WTC11 (cell line): ENCODE results near the gene ZNF91. TPM values are rescaled to one million over a fixed set of nuclear protein-coding genes. Genes with fewer than 3 reads are reported as not detected.

Source experiments
- ATAC-seq: fragments of 200-7000 bp; cut with Tn5 transposase; 2 replicates; pipeline ENCODE4 v1.10.0; 2021; ENCODE audit warnings: mild to moderate bottlenecking, moderate library complexity
- CTCF ChIA-PET: fragments of 300-600 bp; sonication (Branson Sonifier 250); formaldehyde crosslinking; loops from one replicate; lab custom pipeline; 2021; ENCODE audit warnings: antibody characterized with exemption; lab: Charles Lee
- POLR2A ChIA-PET: fragments of 350-600 bp; sonication (Branson Sonifier 250); formaldehyde crosslinking; loops from one replicate; lab custom pipeline; 2021; ENCODE audit warnings: antibody characterized with exemption; lab: Charles Lee
- DNase-seq: peaks from one replicate; pipeline ENCODE4 v3.0.0; 2021; ENCODE audit warnings: low spot score
- H3K27ac Mint-ChIP-seq: 2 replicates; pipeline ENCODE4 v1.8.0; 2021; ENCODE audit warnings: mixed read lengths
- H3K27me3 Mint-ChIP-seq: 2 replicates; pipeline ENCODE4 v1.8.0; 2021; ENCODE audit warnings: low read depth, mild to moderate bottlenecking, moderate library complexity, mixed read lengths
- H3K36me3 Mint-ChIP-seq: 2 replicates; pipeline ENCODE4 v1.8.0; 2021; ENCODE audit warnings: mixed read lengths
- H3K4me1 Mint-ChIP-seq: 2 replicates; pipeline ENCODE4 v1.8.0; 2022; ENCODE audit warnings: mixed read lengths
- H3K4me3 Mint-ChIP-seq: 2 replicates; pipeline ENCODE4 v1.8.0; 2021; ENCODE audit warnings: mild to moderate bottlenecking, moderate library complexity, mixed read lengths
- H3K9me3 Mint-ChIP-seq: 2 replicates; pipeline ENCODE4 v1.8.0; 2021; ENCODE audit warnings: mixed read lengths
- CREM ChIP-seq: sonication (generic); formaldehyde crosslinking; IDR thresholded peaks from 2 replicates; pipeline ENCODE4 v1.8.1; 2022; ENCODE audit warnings: mild to moderate bottlenecking, missing genetic modification reagents, moderate library complexity
- ERG ChIP-seq: fragments of 250-450 bp; sonication (Bioruptor Pico); IDR thresholded peaks from 2 replicates; pipeline ENCODE4 v1.8.0; 2021; ENCODE audit warnings: mild to moderate bottlenecking
- FOXP4 ChIP-seq: sonication (generic); formaldehyde crosslinking; IDR thresholded peaks from 2 replicates; pipeline ENCODE4 v1.8.0; 2022; ENCODE audit warnings: mild to moderate bottlenecking, missing genetic modification reagents
- GABPB1 ChIP-seq: sonication (generic); formaldehyde crosslinking; IDR thresholded peaks from 2 replicates; pipeline ENCODE4 v1.8.1; 2023; ENCODE audit warnings: mild to moderate bottlenecking, missing genetic modification reagents
- GRHL2 ChIP-seq: fragments of 250-450 bp; sonication (Bioruptor Pico); IDR thresholded peaks from 2 replicates; pipeline ENCODE4 v1.8.0; 2022; ENCODE audit warnings: mild to moderate bottlenecking, moderate library complexity; ENCODE audit not compliant: insufficient replicate concordance, severe bottlenecking
- HMGA2 ChIP-seq: fragments of 250-450 bp; sonication (Bioruptor Pico); IDR thresholded peaks from 2 replicates; pipeline ENCODE4 v1.4.0; 2021; ENCODE audit warnings: mild to moderate bottlenecking, moderate library complexity
- JAZF1 ChIP-seq: fragments of 250-450 bp; sonication (Bioruptor Pico); IDR thresholded peaks from 2 replicates; pipeline ENCODE4 v1.9.0; 2021; ENCODE audit warnings: moderate library complexity, mild to moderate bottlenecking, inconsistent platforms
- MAX ChIP-seq: sonication (generic); formaldehyde crosslinking; IDR thresholded peaks from 2 replicates; pipeline ENCODE4 v1.8.0; 2022; ENCODE audit warnings: mild to moderate bottlenecking, missing genetic modification reagents
- MLX ChIP-seq: sonication (generic); formaldehyde crosslinking; IDR thresholded peaks from 2 replicates; pipeline ENCODE4 v1.8.1; 2023; ENCODE audit warnings: mild to moderate bottlenecking, missing genetic modification reagents, moderate library complexity
- MYBL2 ChIP-seq: sonication (generic); formaldehyde crosslinking; IDR thresholded peaks from 2 replicates; pipeline ENCODE4 v1.8.1; 2023; ENCODE audit warnings: mild to moderate bottlenecking, moderate library complexity, missing genetic modification reagents
- NFATC4 ChIP-seq: fragments of 250-450 bp; sonication (Bioruptor Pico); IDR thresholded peaks from 2 replicates; pipeline ENCODE4 v1.9.0; 2021; ENCODE audit warnings: mild to moderate bottlenecking
- RELA ChIP-seq: sonication (generic); formaldehyde crosslinking; IDR thresholded peaks from 2 replicates; pipeline ENCODE4 v1.8.1; 2022; ENCODE audit warnings: missing genetic modification reagents, mild to moderate bottlenecking, borderline replicate concordance
- RORB ChIP-seq: fragments of 250-450 bp; sonication (Bioruptor Pico); IDR thresholded peaks from 2 replicates; pipeline ENCODE4 v1.9.0; 2021; ENCODE audit warnings: mild to moderate bottlenecking
- SOX15 ChIP-seq: fragments of 250-450 bp; sonication (Bioruptor Pico); IDR thresholded peaks from 2 replicates; pipeline ENCODE4 v1.9.0; 2021; ENCODE audit warnings: mild to moderate bottlenecking
- TEAD1 ChIP-seq: sonication (generic); formaldehyde crosslinking; IDR thresholded peaks from 2 replicates; pipeline ENCODE4 v1.8.0; 2022; ENCODE audit warnings: mild to moderate bottlenecking, missing genetic modification reagents
- TEAD4 ChIP-seq: sonication (generic); formaldehyde crosslinking; IDR thresholded peaks from 2 replicates; pipeline ENCODE4 v1.8.0; 2022; ENCODE audit warnings: mild to moderate bottlenecking, missing genetic modification reagents
- ZMAT4 ChIP-seq: fragments of 250-450 bp; sonication (Bioruptor Pico); IDR thresholded peaks from 2 replicates; pipeline ENCODE4 v1.9.0; 2021; ENCODE audit warnings: mild to moderate bottlenecking
- ZNF121 ChIP-seq: sonication (generic); formaldehyde crosslinking; IDR thresholded peaks from 2 replicates; pipeline ENCODE4 v1.8.0; 2023; ENCODE audit warnings: missing genetic modification reagents
- ZNF263 ChIP-seq: sonication (generic); formaldehyde crosslinking; IDR thresholded peaks from 2 replicates; pipeline ENCODE4 v1.8.1; 2022; ENCODE audit warnings: low read depth, mild to moderate bottlenecking, moderate library complexity, missing genetic modification reagents
- ZNF281 ChIP-seq: sonication (generic); formaldehyde crosslinking; IDR thresholded peaks from 2 replicates; pipeline ENCODE4 v1.8.0; 2023; ENCODE audit warnings: mild to moderate bottlenecking, missing genetic modification reagents
- ZNF423 ChIP-seq: fragments of 250-450 bp; sonication (Bioruptor Pico); IDR thresholded peaks from 2 replicates; pipeline ENCODE4 v2.1.2; 2022; ENCODE audit warnings: mild to moderate bottlenecking, moderate library complexity
- total RNA-seq: library from RNA; stranded (reverse); gene quantifications from 3 replicates; pipeline ENCODE4 v1.2.3, GENCODE V29; 2021

Gene ZNF91
- total RNA-seq, 1 experiment from 2014 or later, result 40.3 TPM

- CTCF ChIA-PET, result interaction anchor here (1.6 kb wide), 1 partner anchor 13 kb away, joined by 6 read pairs; no protein-coding TSS in a partner anchor
- POLR2A ChIA-PET, result no interaction called here
- Mint-ChIP-seq H3K4me1 (peaks cover 1% of the 10 kb centered on the region), H3K36me3 (peaks cover 68% of the 10 kb centered on the region), H3K9me3 (no peaks in the 10 kb centered on the region), H3K4me3 (no peak overlapping the region), H3K27ac (no peak overlapping the region), H3K27me3 (no peaks in the 10 kb centered on the region)
- ATAC-seq (no peak), DNase-seq (no peak)
- TF ChIP-seq GABPB1 (CRISPR knock-in tag) (no peak), CREM (no peak), TEAD1 (CRISPR knock-in tag) (no peak), MYBL2 (CRISPR knock-in tag) (no peak), ZNF281 (CRISPR knock-in tag) (no peak), JAZF1 (no peak), ZNF423 (CRISPR knock-in tag) (no peak), ERG (CRISPR knock-in tag) (no peak), MLX (no peak), ZMAT4 (CRISPR knock-in tag) (no peak), HMGA2 (CRISPR knock-in tag) (no peak), TEAD4 (CRISPR knock-in tag) (no peak)
Measured at GRCh38 chr19:23402388-23402787, 7.1 kb upstream of the ZNF91 start.

- ATAC-seq, result no peak
- no peak for DNase-seq
- ChIA-PET CTCF (no interaction called here), POLR2A (interaction anchor here (0.6 kb wide), 1 partner anchor 333 kb away, joined by 7 read pairs; no protein-coding TSS in a partner anchor)
- H3K4me3 Mint-ChIP-seq, result no peak overlapping the region
- no peak overlapping the region for H3K27ac Mint-ChIP-seq
- H3K27me3 Mint-ChIP-seq, result no peaks in the 10 kb centered on the region
- peaks cover 66% of the 10 kb centered on the region for H3K36me3 Mint-ChIP-seq
- TF ChIP-seq TEAD4 (CRISPR knock-in tag) (no peak), RORB (CRISPR knock-in tag) (no peak), MAX (no peak), TEAD1 (CRISPR knock-in tag) (no peak), SOX15 (CRISPR knock-in tag) (no peak), RELA (no peak), FOXP4 (CRISPR knock-in tag) (no peak), GRHL2 (no peak), ZNF121 (no peak), ZNF263 (CRISPR knock-in tag) (no peak), NFATC4 (CRISPR knock-in tag) (no peak)
- H3K4me1 Mint-ChIP-seq, result peaks cover 4% of the 10 kb centered on the region
- H3K9me3 Mint-ChIP-seq, result no peaks in the 10 kb centered on the region
Measured at GRCh38 chr19:23401086-23401610, 5.9 kb upstream of the ZNF91 start.
